Activated T-helper 2 cell treated with anti-CD3 and anti-CD28 coated beads, Interferon-gamma antibody, Interleukin-2, Interleukin-4, amounts not matched to agents 10 μg/mL and 5 μg/mL and 100 μg/mL, durations not matched to agents 14 hours and 24 hours and 36 hours (primary cell): ENCODE data around the gene PCDH12. TPM values are rescaled to one million over a fixed set of nuclear protein-coding genes. Genes with fewer than 3 reads are reported as not detected.
"Not testable (repeated sequence)": the region's sequence is repeated elsewhere in the genome, so short reads cannot be mapped to it uniquely, and the experiment has no call there.

Experiments used
- DNase-seq: peaks from one replicate; pipeline ENCODE4 v3.0.0; 2021; ENCODE audit warnings: low spot score
- H3K27ac Mint-ChIP-seq: one replicate; pipeline ENCODE4 v1.8.0; 2021; ENCODE audit warnings: mixed read lengths
- H3K27me3 Mint-ChIP-seq: one replicate; pipeline ENCODE4 v1.8.0; 2021; ENCODE audit warnings: low read depth, mixed read lengths
- H3K36me3 Mint-ChIP-seq: one replicate; pipeline ENCODE4 v1.8.0; 2021; ENCODE audit warnings: low read depth, mixed read lengths
- H3K4me1 Mint-ChIP-seq: one replicate; pipeline ENCODE4 v1.8.0; 2021; ENCODE audit warnings: low read depth, mixed read lengths
- H3K4me3 Mint-ChIP-seq: one replicate; pipeline ENCODE4 v1.8.0; 2021; ENCODE audit warnings: low read depth, mild to moderate bottlenecking, moderate library complexity, mixed read lengths
- H3K9me3 Mint-ChIP-seq: one replicate; pipeline ENCODE4 v1.8.0; 2021; ENCODE audit warnings: mixed read lengths
- intact Hi-C: fragments of 100-400 bp; cut with micrococcal nuclease; formaldehyde crosslinking; loops from one replicate; pipeline ENCODE4 v1.15.1; 2023
- total RNA-seq: library from RNA; stranded (reverse); gene quantifications from 2 replicates; pipeline ENCODE4 v1.2.3, GENCODE V29; 2022

The PCDH12 gene
- total RNA-seq, 1 donor from 2014 or later: 1.1 TPM

DNA sequence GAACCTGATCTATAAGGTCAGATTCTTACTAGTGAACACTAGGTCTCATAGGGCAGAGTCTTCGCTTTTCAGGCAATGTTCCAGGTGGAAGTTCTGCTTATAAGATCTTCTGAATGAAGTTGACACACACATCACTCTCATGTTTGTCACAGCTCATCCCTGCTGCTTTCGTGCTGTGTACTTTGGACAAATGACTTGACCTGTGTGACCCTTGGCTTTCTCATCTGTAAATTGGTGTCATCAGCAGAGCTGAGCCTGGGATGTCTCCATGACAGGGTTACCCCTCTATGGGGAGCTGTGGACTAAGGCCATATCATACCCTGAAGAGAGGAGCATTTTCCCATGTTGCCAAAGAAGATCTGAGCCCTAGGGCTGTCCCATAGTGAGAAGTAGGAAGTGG lies 31.6 kb downstream of the PCDH12 start:
- H3K4me3 Mint-ChIP-seq: no peak overlapping the region
- H3K9me3 Mint-ChIP-seq: no peaks in the 10 kb centered on the region
- H3K4me1 Mint-ChIP-seq: peaks cover 9% of the 10 kb centered on the region
- DNase-seq: no peak
- intact Hi-C loops: no loop called here
- H3K27me3 Mint-ChIP-seq: no peaks in the 10 kb centered on the region
- no peak overlapping the region for H3K27ac Mint-ChIP-seq
- peaks cover 60% of the 10 kb centered on the region for H3K36me3 Mint-ChIP-seq

GRCh38 chr5:141923448-141924313 lies 34.3 kb downstream of the PCDH12 start, which contains the start of gene DELE1:
Gene DELE1, plus strand, starts transcription at chr5:141923871. Its CDS starts 71 bp downstream, at chr5:141923942.
- peak; percentile 91 for DNase-seq
- Mint-ChIP-seq H3K4me1 (peaks cover 13% of the 10 kb centered on the region), H3K9me3 (no peaks in the 10 kb centered on the region), H3K36me3 (peaks cover 38% of the 10 kb centered on the region), H3K27ac (peak within 1 kb of the TSS; percentile 89), H3K4me3 (peak within 1 kb of the TSS; percentile 88), H3K27me3 (no peaks in the 10 kb centered on the region)
- intact Hi-C loops: loop anchor here (1.0 to 5.0 kb wide), 4 partner anchors 37 to 184 kb away; partner anchors contain the start of genes NDFIP1 and RNF14

GRCh38 chr5:141922827-141923447 lies 35.1 kb downstream of the PCDH12 start:
- H3K27me3 Mint-ChIP-seq, H3K9me3 Mint-ChIP-seq, DNase-seq: not testable (repeated sequence)
- Mint-ChIP-seq H3K36me3 (peaks cover 31% of the 10 kb centered on the region), H3K4me3 (peak overlapping the region; percentile 88), H3K27ac (peak overlapping the region; percentile 89), H3K4me1 (peaks cover 13% of the 10 kb centered on the region)
- intact Hi-C loops: loop anchor here (1.0 to 5.0 kb wide), 3 partner anchors 46 to 184 kb away; partner anchors contain the start of genes NDFIP1 and RNF14

GRCh38 chr5:141920771-141921170 lies 37.2 kb downstream of the PCDH12 start:
- peaks cover 10% of the 10 kb centered on the region for H3K4me1 Mint-ChIP-seq
- no peaks in the 10 kb centered on the region for H3K9me3 Mint-ChIP-seq
- peaks cover 12% of the 10 kb centered on the region for H3K36me3 Mint-ChIP-seq
- peak overlapping the region; percentile 26 for H3K4me3 Mint-ChIP-seq
- no peak for DNase-seq
- H3K27me3 Mint-ChIP-seq: peaks cover 19% of the 10 kb centered on the region
- intact Hi-C loops: loop anchor here (5.0 kb wide), 2 partner anchors 73 to 187 kb away; partner anchors contain the start of gene NDFIP1
- H3K27ac Mint-ChIP-seq: no peak overlapping the region

- Mint-ChIP-seq H3K27me3 (peaks cover 32% of the 10 kb centered on the region), H3K9me3 (no peaks in the 10 kb centered on the region), H3K4me3 (no peak overlapping the region), H3K36me3 (peaks cover 6% of the 10 kb centered on the region), H3K4me1 (peaks cover 6% of the 10 kb centered on the region), H3K27ac (peak overlapping the region; percentile 9)
- intact Hi-C loops: loop anchor here (5.0 kb wide), 2 partner anchors 72 to 188 kb away; partner anchors contain the start of gene NDFIP1
- no peak for DNase-seq
These were observed 38.5 kb downstream of the PCDH12 start for GRCh38 chr5:141919218-141920119.

DNA sequence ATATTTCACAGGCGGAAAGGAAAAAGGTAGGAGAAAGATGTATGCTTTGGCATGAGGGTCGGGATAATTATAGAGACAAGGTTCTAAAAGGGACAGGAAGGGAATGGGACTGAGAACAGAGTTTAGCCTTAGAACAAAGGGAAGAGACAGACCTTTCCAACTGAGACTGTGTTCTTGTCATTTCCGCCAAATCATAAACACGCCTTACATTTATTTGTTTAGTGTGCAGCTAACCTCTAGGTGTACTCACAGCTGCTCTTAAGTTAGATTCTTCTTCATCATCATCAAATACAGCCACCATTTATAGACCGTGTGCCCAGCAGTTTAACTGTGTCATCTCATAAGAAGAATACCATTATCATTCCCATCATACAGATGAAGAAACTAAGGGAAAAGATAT lies 40.2 kb downstream of the PCDH12 start:
- no peak overlapping the region for H3K27ac Mint-ChIP-seq
- intact Hi-C loops: no loop called here
- peaks cover 6% of the 10 kb centered on the region for H3K4me1 Mint-ChIP-seq
- no peak for DNase-seq
- no peak overlapping the region for H3K4me3 Mint-ChIP-seq
- H3K36me3 Mint-ChIP-seq: no peaks in the 10 kb centered on the region
- no peaks in the 10 kb centered on the region for H3K9me3 Mint-ChIP-seq
- peaks cover 45% of the 10 kb centered on the region for H3K27me3 Mint-ChIP-seq

DNA sequence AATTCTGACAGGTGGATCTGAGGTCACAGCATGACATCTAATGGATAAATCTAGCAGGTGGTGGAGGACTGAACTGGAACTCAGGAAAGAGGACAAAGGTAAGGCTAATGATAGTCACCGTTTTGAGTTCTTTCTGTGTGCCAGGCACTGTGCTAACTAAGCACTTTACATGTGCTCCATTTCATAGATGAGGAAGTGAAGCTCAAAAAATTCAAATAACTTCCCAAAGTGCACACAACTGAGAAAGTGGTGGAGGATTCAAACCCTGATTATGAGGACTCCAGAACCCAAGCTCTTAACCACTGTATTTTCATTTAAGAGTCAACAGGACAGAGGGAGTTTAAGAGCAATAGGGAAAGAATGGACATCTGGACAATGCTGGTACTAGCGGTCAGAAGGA lies 41.5 kb downstream of the PCDH12 start:
- intact Hi-C loops: no loop called here
- H3K36me3 Mint-ChIP-seq: no peaks in the 10 kb centered on the region
- H3K4me3 Mint-ChIP-seq: no peak overlapping the region
- H3K4me1 Mint-ChIP-seq: peaks cover 6% of the 10 kb centered on the region
- DNase-seq: no peak
- no peak overlapping the region for H3K27ac Mint-ChIP-seq
- peaks cover 46% of the 10 kb centered on the region for H3K27me3 Mint-ChIP-seq
- no peaks in the 10 kb centered on the region for H3K9me3 Mint-ChIP-seq

- DNase-seq: no peak
- Mint-ChIP-seq H3K36me3 (no peaks in the 10 kb centered on the region), H3K27me3 (peaks cover 46% of the 10 kb centered on the region), H3K27ac (no peak overlapping the region), H3K4me3 (no peak overlapping the region), H3K9me3 (no peaks in the 10 kb centered on the region), H3K4me1 (peaks cover 6% of the 10 kb centered on the region)
- intact Hi-C loops: no loop called here
These were observed 42.1 kb downstream of the PCDH12 start for GRCh38 chr5:141915881-141916336.

GRCh38 chr5:141914797-141915196 lies 43.2 kb downstream of the PCDH12 start:
- Mint-ChIP-seq H3K9me3 (no peaks in the 10 kb centered on the region), H3K27me3 (peaks cover 46% of the 10 kb centered on the region), H3K4me1 (peaks cover 5% of the 10 kb centered on the region), H3K27ac (no peak overlapping the region), H3K36me3 (no peaks in the 10 kb centered on the region), H3K4me3 (no peak overlapping the region)
- DNase-seq: no peak
- intact Hi-C loops: no loop called here

DNA sequence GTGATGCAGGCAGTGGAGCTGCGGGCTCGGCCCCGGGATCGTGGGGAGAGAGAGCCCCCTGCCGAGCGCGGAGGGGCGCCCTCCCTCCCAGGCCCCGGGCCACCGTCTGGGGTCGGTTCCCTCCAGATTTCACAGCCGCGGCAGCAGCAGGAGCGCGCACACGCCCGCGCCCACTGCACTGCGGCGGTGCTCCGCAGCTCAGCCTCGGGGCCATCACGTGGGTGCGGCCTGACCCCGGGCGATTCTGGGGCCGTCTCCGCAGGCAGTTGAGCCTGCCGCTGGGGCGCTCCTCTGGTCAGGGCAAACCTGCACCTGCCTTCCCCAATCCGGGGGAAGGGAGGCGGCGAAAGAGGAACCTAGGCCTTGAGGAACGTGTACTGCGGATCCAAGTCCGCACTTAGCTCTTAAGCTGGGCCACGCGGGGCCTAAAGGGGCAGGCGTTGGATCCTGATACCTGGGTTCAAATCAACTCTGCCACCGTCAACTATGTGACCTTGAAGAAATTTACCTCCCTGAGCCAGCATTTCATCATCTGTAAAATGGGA lies 43.7 kb downstream of the PCDH12 start:
- Mint-ChIP-seq H3K4me1 (peaks cover 2% of the 10 kb centered on the region), H3K27ac (no peak overlapping the region), H3K9me3 (no peaks in the 10 kb centered on the region), H3K36me3 (no peaks in the 10 kb centered on the region), H3K4me3 (no peak overlapping the region), H3K27me3 (peaks cover 46% of the 10 kb centered on the region)
- no peak for DNase-seq
- intact Hi-C loops: no loop called here

DNA sequence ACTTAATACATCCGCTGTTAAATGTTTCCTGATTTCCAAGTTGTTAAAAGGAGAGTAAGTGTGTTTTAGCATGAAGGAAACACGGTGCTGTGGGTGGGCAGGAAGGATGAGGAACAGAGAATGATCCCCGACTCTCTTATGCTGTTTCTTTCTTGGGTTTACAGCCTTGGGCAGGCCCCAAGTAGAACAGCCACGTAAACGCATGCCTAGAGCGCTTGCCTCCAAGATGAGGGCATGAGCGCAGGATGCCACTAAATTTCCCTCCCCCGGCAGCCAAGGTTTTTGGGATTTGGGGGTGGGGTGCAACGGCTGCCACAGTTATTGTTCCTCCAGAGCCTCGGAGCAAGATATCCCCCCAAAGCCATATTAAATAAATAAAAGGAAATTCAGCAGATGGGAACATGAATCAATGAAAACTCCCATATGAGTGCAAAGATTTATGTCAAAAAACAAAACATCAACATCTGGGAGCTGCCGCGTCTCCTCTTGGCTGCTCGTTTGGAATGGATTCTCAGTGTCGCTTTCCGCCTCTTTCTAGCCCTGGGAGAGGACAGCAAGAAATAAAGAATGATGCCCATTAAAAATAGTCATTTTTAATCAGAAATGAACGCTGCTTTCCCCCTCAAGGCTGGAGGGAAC lies 44.3 kb downstream of the PCDH12 start:
- Mint-ChIP-seq H3K36me3 (no peaks in the 10 kb centered on the region), H3K27me3 (peaks cover 46% of the 10 kb centered on the region), H3K4me1 (peaks cover 2% of the 10 kb centered on the region), H3K9me3 (no peaks in the 10 kb centered on the region), H3K4me3 (peak overlapping the region; percentile 11), H3K27ac (no peak overlapping the region)
- intact Hi-C loops: no loop called here
- no peak for DNase-seq
